Posterior cingulate gyrus (tissue), 11 donors: ENCODE data around the gene TENT4B.
A peak's percentile ranks its signal among the peaks of the same experiment; 100 is the strongest.
"Not testable (repeated sequence)": the region's sequence is repeated elsewhere in the genome, so short reads cannot be mapped to it uniquely, and the experiment has no call there.

Source experiments
- DNase-seq, 10 donors: peaks; one replicate each; pipeline versions ENCODE4 v3.0.0 to v3.0.0-alpha.2; 2020 to 2021; ENCODE audit warnings: mixed read lengths in 3 of 10
- intact Hi-C: fragments of 100-400 bp; cut with DNase I; formaldehyde crosslinking; loops from one replicate; pipeline ENCODE4 v1.15.1; 2023

TENT4B gene

GRCh38 chr16:50152807-50153595 lies at the start of gene TENT4B:
Gene TENT4B, plus strand, starts transcription at chr16:50153306. Its CDS starts 316 bp downstream, at chr16:50153622.
- intact Hi-C loops: loop anchor here (2.0 to 5.0 kb wide), 3 partner anchors 86 to 214 kb away; partner anchors contain the start of genes BRD7 and CNEP1R1
- peak; percentile 77 to 98 (median 84) for DNase-seq

DNA sequence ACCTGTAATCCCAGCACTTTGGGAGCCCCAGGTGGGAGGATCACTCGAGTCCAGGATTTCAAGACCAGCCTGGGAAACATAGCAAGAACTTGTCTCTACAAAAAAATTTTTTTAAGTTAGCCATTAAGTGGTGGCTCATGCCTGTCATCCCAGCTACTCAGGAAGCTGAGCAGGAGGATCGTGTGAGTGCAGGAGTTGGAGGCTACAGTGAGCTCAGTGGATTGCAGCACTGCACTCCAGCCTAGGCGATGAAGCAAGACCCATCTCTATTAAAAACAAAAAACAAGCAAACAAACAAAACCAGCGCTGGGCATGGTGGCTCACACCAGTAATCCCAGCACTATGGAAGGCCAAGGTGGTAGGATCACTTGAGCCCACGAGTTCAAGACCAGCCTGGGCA lies 49.3 kb upstream of the TENT4B start:
- intact Hi-C loops: no loop called here

GRCh38 chr16:50114357-50115129 lies 38.6 kb upstream of the TENT4B start:
- peak in 1 of 10 donors; percentile 13 for DNase-seq
- intact Hi-C loops: no loop called here

More for the DNA sequence above, 49.3 kb upstream of the TENT4B start:
- DNase-seq: no peak

- no peak for DNase-seq
- intact Hi-C loops: no loop called here
Measured at GRCh38 chr16:50120711-50121110, 32.4 kb upstream of the TENT4B start.

GRCh38 chr16:50121278-50121677 lies 31.8 kb upstream of the TENT4B start:
- intact Hi-C loops: no loop called here
- DNase-seq: peak in 1 of 10 donors; percentile 14

- intact Hi-C loops: no loop called here
- DNase-seq: no peak
Measured at GRCh38 chr16:50121721-50122445, 31.2 kb upstream of the TENT4B start.

DNA sequence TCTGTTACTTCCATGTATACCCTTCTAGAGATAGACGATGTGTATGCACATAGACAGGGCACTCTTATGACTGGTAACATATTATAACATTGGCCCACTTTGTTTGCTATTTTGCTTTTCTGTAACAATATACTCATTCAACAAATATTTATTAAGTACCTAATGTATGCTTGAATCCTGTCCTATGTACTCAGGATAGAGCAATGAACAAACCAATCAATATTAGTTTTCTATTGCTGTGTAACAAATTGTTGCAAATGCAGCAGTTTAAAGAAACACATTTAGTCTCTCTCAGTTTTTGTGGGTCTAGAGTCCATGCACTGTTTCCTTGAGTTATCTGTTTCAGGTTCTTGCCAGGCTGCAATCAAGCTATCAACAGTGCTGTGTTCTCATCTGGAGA lies 29.7 kb upstream of the TENT4B start:
- no peak for DNase-seq
- intact Hi-C loops: no loop called here

DNA sequence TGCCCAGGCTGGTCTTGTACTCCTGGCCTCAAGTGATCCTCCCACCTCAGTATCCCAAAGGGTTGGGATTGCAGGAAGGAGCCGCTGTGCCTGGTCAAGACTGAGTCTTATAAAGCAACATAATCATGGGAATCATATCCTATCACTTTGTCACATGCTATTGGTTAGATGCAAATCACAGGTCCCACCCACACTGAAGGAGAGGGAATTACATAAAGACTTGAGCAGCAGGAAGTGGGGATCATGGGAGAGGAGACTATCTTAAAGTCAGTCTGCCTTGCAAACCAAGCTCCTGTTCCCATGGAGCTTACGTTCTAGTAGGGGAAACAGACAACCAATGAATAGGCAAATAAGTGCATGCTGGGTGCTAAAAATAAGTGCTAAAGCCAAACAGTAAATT lies 28.3 kb upstream of the TENT4B start:
- DNase-seq: no peak
- intact Hi-C loops: no loop called here

DNA sequence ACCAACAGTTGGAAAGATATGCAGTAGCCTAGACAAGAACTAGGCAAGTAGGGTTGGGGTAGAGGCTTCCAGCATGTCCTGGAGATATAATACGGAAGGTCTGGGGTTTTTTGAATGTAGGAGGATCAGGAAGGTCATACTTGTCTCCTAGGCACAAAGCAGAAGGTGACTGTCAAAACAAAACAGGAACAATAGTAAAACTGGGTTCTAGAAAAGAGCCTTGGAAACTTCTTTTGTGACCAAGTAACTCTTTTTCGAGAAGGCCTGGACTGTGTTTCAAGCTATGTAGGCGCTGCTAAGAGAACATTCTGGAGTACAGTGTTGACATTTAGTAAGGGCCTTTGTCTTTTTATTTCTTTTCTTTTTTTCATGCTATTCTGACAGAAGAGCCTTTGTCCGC lies 26.9 kb upstream of the TENT4B start:
- intact Hi-C loops: no loop called here
- no peak for DNase-seq

GRCh38 chr16:50132571-50132970 lies 20.5 kb upstream of the TENT4B start:
- peak in 1 of 10 donors; percentile 22 for DNase-seq
- intact Hi-C loops: not testable (repeated sequence)

DNA sequence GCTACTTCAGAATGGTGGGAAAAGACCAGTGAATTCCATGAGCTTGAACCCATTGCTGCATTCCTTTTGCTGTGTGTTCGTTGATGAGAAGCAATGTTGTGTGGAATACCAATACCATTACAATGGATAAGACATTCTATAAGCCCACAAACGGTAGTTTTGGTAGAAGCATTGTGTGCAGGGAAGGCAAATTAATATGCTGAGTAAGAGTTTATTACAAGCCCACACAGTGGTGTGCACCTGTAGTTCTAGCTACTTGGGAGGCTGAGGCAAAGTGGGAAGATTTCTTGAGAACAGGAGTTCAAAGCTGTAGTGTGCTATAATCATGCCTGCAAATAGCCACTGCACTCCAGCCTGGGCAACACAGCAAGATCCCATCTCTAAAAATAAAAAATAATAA lies 19.9 kb upstream of the TENT4B start:
- intact Hi-C loops: no loop called here
- peak in 1 of 10 donors; percentile 4 for DNase-seq

GRCh38 chr16:50136399-50136798 lies 16.7 kb upstream of the TENT4B start:
- DNase-seq: peak in 1 of 10 donors; percentile 12
- intact Hi-C loops: no loop called here

DNA sequence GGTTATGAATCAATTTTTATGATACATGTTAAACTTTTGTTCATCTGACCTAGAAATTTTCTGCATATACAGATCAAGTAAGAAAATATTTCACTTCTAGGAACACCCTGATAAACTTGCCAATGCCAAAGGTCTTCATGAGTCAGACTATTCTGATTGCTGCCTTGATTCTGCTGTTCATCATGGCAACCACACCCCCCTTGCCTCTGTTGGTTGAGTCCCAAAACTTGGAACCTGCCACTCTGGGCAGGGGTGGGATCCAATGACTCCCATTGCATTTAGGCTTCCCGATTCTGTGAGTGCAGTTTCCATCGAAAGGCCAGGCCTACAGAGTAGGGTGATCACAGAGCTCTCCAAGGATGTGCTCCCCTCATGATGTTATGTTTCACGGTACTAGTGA lies 15.8 kb upstream of the TENT4B start:
- intact Hi-C loops: no loop called here
- no peak for DNase-seq

- no peak for DNase-seq
- intact Hi-C loops: no loop called here
Measured at GRCh38 chr16:50139580-50139979, 13.5 kb upstream of the TENT4B start.

DNA sequence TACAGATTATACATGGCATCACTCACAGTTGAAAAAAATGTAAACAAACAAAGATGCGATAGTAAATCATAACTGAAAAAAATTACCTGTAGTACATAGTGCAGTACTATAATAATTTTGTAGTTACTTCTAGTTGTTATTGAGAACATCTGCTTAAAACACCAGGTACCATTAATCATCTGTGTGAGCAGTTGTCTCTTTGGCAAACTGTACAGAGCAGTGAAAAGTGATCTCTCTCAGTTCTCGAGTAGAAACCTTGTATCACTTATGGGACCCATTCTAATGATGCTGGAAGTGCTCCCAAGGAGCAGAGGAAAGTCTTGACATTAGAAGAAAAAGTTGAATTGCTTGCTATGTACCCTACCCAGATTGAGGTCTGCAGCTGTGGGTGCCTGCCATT lies 8.9 kb upstream of the TENT4B start:
- intact Hi-C loops: no loop called here

GRCh38 chr16:50146479-50147435 lies 6.3 kb upstream of the TENT4B start:
- DNase-seq: peak in 1 of 10 donors; percentile 30
- intact Hi-C loops: no loop called here

More for the DNA sequence above, 8.9 kb upstream of the TENT4B start:
- DNase-seq: peak in 1 of 10 donors; percentile 1

- peak in 1 of 10 donors; percentile 12 for DNase-seq
- intact Hi-C loops: loop anchor here (1.0 to 5.0 kb wide), 2 partner anchors 81 to 216 kb away; partner anchors contain the start of gene BRD7
Measured at GRCh38 chr16:50151322-50151721, 1.8 kb upstream of the TENT4B start.

DNA sequence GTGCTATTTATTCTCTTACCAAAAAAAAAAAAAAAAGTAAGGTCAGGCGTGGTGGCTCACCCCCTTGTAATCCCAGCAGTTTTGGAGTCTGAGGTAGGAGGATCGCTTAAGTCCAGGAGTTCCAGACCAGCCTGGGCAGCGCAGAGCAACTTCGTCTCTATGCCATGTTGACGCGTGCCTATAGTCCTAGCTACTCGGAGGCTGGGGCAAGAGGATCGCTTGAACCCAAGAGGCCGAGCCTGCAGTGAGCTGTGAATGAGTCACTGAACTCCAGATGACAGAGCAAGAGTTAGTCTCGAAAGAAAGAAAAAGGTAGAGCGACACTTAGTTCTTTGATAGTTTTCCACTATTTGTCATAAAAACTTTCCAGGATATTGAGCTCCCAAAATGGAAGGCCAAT lies 1.4 kb upstream of the TENT4B start:
- intact Hi-C loops: loop anchor here (1.0 to 5.0 kb wide), 4 partner anchors 81 to 216 kb away; partner anchors contain the start of genes BRD7 and CNEP1R1
- peak in 1 of 10 donors; percentile 57 for DNase-seq

GRCh38 chr16:50152351-50152806 lies 727 bp upstream of the TENT4B start:
- DNase-seq: peak in 9 of 10 donors; percentile 14 to 88 (median 30)

More at GRCh38 chr16:50152351-50152806, 727 bp upstream of the TENT4B start:
- intact Hi-C loops: loop anchor here (2.0 to 5.0 kb wide), 3 partner anchors 86 to 215 kb away; partner anchors contain the start of genes BRD7 and CNEP1R1
